ENCODE results near the gene CPN1.
"Not testable (repeated sequence)": the region's sequence is repeated elsewhere in the genome, so short reads cannot be mapped to it uniquely, and the experiment has no call there.

DNA sequence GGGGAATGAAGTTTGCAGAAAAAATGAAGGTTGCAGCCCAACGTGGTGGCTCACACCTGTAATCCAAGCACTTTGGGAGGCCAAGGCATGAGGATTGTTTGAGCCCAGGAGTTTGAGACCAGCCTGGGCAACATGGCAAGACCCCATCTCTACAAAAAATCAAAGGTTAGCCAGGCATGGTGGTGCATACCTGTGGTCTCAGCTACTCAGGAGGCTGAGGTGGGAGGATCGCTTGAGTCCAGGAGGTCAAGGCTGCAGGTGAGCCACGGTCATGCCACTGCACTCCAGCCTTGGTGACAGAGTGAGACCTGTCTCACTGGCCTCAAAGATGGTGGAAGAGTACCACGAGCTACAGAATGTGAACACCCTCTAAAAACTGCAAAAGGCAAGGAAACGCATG, 5.0 kb upstream of the CPN1 start:
- TF ChIP-seq, protein P1, sequence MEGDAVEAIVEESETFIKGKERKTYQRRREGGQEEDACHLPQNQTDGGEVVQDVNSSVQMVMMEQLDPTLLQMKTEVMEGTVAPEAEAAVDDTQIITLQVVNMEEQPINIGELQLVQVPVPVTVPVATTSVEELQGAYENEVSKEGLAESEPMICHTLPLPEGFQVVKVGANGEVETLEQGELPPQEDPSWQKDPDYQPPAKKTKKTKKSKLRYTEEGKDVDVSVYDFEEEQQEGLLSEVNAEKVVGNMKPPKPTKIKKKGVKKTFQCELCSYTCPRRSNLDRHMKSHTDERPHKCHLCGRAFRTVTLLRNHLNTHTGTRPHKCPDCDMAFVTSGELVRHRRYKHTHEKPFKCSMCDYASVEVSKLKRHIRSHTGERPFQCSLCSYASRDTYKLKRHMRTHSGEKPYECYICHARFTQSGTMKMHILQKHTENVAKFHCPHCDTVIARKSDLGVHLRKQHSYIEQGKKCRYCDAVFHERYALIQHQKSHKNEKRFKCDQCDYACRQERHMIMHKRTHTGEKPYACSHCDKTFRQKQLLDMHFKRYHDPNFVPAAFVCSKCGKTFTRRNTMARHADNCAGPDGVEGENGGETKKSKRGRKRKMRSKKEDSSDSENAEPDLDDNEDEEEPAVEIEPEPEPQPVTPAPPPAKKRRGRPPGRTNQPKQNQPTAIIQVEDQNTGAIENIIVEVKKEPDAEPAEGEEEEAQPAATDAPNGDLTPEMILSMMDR (IDR thresholded peaks at IDR 0.05): not testable (repeated sequence)
- not testable (repeated sequence) for TF ChIP-seq POLR2A (IDR thresholded peaks at IDR 0.05)

Data from thyroid gland (tissue), 4 donors.